ENCODE data around the gene SF3A1. TPM values are rescaled to one million over a fixed set of nuclear protein-coding genes. Genes with fewer than 3 reads are reported as not detected.
"Not testable (repeated sequence)": the region's sequence is repeated elsewhere in the genome, so short reads cannot be mapped to it uniquely, and the experiment has no call there.

Gene SF3A1, protein sequence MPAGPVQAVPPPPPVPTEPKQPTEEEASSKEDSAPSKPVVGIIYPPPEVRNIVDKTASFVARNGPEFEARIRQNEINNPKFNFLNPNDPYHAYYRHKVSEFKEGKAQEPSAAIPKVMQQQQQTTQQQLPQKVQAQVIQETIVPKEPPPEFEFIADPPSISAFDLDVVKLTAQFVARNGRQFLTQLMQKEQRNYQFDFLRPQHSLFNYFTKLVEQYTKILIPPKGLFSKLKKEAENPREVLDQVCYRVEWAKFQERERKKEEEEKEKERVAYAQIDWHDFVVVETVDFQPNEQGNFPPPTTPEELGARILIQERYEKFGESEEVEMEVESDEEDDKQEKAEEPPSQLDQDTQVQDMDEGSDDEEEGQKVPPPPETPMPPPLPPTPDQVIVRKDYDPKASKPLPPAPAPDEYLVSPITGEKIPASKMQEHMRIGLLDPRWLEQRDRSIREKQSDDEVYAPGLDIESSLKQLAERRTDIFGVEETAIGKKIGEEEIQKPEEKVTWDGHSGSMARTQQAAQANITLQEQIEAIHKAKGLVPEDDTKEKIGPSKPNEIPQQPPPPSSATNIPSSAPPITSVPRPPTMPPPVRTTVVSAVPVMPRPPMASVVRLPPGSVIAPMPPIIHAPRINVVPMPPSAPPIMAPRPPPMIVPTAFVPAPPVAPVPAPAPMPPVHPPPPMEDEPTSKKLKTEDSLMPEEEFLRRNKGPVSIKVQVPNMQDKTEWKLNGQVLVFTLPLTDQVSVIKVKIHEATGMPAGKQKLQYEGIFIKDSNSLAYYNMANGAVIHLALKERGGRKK
- total RNA-seq, result 193 TPM

DNA sequence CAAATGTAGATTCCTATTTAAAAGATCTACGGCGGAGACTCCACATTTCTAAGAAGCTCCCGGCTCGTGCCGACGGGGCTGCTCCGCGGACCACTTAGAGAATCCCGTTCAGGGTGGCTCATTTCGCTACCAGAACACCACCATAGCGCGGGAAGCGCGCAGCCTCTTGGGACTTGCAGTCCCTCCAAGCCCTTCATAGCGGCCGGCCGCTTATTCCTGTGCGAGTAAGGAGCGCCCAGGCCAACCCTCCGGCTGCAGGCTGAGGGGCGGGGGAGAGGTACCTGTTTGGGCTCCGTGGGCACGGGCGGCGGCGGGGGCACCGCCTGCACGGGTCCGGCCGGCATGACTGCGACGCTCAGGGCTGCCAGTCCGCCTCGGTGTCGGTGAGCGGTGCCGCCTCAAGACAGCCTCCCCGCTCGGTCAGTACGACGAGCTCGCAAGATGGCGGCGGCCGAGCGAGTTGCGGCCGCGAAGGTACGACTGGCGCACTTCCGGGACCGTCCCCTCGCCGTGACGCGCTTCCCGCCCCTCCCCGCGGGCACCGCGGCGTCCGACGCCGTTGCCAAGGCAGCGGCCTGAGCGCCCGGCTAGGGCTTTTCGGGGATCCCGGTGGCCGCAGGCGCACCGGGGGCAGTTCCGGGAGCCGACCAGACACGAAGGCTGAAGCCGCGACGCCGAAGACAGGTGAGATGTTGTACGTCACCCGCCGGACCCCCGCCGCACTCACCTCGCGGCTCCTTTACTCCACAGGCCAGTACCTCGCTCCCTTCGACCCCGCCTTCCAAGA is at the start of gene SF3A1, which contains the start of gene CCDC157:
Gene SF3A1 (minus strand): TSS at position 446 of the 787 bp plus-strand sequence. CDS start 102 bp downstream, at position 344.
Gene CCDC157 (plus strand): TSS at position 559 of the 787 bp plus-strand sequence. CDS start 8,994 bp downstream, outside the sequence.
- peak; percentile 89 for DNase-seq (ENCODE audit: low spot score)

DNA sequence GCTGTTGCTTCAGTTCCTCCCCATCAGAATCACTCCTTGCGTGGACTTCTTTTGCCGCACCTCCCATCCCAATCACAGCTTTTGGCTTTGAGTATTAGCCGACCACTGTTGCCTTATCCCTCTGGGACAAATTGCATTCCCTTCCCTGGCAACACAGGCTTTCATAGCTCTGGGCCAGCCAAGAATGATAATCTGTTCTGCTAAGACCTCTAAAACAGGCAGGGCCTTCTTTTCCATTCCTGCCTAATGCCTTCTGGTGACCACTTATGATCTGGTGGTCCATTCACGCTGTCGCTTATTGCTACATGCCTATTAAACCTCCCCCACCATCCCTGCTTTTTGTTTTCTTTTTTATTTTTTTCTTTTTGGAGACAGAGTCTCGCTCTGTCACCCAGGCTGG is 49.7 kb upstream of the SF3A1 start:
- DNase-seq (ENCODE audit: low spot score), result no peak

DNA sequence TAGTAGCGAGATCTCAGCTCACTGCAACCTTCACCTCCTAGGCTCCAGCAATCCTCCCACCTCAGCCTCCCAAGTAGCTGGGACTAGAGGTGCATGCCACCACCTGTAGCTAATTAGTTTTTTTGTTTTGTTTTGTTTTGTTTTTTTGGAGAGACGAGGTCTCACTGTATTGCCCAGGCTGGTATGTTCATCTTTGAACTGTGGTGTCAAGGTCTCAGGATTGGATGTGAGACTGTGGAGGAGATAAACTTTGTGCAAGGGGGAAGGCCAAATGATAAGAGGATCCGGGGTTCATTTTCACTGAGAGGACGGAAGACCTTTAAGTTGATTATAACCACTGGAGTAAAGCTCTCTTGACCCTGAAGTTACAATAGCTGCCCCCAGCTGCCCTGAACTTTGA is 49.0 kb upstream of the SF3A1 start:
- no peak for DNase-seq (ENCODE audit: low spot score)

DNA sequence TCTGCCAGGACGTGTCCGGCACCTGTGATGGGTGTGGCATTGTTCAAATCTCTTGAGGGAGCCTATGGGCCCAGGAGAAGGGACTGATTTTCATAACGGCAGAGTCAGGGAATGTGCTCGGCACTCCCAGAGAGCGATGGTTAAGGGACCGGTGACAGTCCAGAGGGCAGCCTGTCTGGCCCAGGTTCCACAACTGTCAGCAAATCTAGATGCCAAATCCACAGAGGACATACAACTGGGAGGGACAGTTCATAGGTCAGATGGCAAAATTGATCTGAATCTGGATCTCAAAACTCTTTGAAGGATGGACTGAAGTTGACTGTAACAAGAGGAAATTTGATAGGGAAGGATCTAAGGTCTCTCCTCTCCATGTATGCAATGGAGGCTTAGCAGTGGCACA is 47.6 kb upstream of the SF3A1 start:
- DNase-seq (ENCODE audit: low spot score), result no peak

DNA sequence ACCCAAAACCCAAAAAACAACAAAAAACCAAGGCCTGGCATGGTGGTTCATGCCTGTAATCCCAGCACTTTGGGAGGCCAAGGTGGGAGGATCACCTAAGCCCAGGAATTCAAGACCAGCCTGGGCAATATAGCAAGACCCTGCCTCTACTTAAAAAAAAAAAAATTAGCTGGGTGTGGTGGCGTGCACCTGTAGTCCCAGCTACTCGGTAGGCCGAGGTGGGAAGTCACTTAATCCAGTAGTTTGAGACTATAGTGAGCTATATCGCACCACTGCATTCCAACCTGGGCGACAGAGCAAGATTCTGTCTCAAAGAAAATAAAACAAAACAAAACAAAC is 46.0 kb upstream of the SF3A1 start:
- not testable (repeated sequence) for DNase-seq (ENCODE audit: low spot score)

DNA sequence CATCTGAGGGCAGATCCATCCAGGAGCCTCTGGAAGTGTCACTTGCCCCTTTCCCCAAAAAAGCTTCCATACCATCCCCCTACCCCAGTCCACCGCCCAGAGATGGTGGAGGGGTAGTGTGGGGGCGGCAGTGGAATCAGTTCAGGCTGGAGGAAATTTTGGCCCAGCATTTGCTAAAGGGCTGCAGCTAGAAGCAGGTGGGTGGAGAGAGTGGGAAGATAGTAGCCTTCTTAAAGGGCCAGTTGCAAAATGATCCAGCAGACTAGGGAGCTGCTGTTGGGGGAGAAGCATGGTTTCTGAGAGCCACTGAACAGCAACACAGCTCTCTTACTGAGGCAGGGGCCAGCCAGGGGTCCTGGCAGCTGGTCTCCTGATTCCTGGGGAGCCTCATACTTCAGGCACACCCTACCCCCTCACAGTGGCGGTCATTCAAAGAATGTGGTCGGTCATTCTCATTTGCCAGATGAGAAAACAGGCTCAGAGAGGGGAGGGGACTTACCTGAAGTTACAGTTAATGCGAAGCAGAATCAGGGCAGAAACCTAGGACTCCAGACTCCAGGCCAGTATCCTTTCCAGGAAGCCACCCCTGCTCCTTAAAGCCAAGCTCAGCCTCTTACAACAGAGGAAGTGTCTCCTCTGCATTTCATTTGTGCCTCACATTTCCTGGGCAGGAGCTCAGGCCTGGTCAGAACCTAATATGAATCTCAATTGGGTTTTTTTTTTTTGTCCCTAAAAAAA is 45.5 kb upstream of the SF3A1 start:
- no peak for DNase-seq (ENCODE audit: low spot score)

DNA sequence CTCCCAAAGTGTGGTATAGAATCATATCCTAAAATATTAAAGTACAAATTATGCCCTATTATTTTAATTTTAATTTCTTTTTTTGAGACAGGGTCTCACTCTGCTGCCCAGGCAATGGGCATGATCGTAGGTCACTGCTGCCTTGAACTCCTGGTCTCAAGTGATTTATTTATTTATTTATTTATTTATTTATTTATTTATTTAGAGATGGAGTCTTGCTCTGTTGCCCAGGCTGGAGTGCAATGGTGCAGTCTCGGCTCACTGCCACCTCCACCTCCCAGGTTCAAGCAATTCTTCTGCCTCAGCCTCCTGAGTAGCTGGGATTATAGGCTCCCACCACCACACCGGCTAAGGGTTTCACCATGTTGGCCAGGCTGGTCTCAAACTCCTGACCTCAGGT is 44.3 kb upstream of the SF3A1 start:
- not testable (repeated sequence) for DNase-seq (ENCODE audit: low spot score)

DNA sequence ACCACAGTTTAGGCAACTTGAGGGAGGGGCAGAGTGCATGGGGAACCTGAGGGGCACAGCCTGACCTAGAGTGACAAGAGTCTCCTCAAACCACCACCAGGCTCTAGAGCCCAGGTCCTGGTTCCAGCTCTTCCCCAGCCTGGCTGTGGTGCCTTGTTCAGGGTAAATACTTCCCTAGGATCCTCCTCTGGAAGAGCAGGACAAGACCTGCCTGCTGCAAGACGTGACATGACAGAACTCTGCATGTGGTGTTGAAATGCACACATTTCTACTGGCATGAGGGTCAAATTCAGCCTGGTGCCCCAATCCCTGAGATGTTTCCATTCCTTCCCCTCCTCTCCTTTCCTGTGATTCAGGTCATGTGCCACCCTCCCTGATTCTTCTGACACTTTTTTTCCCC is 43.5 kb upstream of the SF3A1 start:
- DNase-seq (ENCODE audit: low spot score), result no peak

DNA sequence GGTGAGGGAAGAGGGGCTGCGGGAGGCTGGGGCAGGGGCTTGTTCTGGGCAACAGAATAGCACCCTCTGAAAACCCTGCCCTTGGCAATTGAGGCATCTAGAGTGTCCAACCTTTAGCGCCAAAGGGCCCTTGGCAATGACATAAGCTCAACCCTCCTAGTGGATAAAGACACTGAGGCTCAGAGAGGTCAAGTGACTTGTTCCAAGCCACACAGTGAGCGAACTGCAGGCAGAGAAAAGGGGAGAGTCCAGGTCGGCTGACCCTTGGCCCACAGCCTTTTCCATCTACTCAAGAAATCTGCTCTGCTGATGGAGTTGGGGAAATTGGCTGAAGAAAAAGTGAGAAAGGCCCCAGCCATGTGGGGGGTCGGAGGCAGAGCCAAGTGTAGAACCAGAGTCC is 43.0 kb upstream of the SF3A1 start:
- DNase-seq (ENCODE audit: low spot score), result no peak

DNA sequence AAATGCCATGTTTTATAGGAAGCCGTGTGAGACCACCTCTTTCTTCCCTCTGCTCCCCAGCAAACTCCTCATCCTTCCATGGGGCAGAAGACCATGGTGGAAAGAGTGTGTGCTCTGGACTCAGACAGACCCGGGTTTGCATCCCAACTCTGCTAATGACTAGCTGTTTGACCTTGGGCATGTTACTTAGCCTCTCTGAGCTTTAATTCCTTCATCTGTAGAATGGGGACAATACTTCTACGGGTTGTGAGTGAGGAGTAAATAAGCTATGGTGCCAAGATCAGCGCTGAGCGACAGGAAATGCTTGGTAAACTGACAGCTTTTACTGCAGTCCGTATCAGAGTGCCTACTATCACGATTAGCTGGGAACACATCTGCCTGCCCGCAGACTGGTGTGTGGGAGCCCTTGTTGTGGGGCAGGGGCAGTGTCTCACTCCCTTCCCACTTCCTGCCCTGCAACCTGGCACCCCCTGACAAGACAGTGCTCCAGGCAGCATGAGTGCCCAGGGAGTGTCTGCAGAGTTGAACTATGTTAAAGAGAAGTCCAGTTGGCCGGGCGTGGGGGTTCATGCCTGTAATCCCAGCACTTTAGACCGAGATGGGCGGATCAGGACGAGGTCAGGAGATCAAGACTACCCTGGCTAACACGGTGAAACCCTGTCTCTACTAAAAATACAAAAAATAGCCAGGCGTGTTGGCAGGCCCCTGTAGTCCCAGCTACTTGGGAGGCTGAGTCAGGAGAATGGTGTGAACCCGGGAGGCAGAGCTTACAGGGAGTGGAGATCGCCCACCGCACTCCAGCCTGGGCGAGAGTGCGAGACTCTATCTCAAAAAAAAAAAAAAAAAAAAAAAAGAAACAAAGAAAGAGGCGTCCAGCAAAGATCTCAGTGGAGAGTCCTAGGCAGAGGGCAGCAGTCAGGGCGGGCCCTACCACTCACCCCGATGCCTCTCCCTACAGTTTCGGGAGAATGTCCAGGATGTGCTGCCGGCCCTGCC is 42.3 kb upstream of the SF3A1 start:
- DNase-seq (ENCODE audit: low spot score), result no peak

DNA sequence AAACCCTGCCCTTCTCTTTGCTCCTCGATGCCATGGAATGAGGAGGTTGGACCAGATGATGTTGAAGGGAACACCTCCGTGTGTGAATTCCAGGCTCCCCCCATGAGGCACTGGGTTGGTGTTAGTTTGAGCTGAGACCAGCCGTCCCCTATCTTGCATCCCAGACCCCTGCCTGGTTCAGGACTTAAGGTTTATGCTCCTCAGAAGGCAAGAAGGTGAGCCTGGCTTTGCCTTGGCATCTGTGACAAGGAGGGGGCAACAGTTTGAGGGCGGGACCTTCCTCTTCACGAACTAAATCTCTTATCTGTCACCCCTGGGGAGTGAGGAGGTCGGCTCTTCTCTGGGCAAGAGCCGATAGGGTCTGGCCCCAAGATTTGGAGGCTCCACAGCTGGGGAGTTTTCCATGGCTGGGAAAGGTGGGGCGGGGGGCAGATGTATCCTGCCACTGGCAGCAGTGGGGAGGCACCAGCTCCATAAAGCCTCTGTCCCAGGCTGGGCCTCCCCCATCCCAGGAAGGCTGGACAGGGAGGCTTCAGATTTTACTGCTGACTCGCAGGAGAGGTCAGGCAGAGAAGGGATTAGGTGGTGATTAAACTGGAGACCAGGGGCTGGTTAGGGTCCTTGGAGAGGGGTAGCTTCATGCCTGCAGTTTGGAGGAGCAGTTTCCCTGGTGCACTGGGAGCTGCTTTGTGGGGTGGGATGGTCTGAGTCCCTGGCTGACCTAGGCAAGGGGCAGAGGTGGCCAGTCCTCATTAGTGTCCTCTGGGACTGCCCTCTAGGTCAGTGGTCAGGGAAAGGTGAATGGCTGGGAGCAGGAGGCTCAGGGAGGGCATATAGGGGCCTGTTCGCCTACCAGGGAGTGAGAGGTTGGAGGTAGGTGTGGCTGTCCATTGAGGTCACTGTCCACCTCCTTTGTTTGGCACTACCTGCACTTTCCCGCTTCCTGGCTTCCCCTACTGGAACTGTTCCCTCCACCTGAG is 41.3 kb upstream of the SF3A1 start:
- no peak for DNase-seq (ENCODE audit: low spot score)

DNA sequence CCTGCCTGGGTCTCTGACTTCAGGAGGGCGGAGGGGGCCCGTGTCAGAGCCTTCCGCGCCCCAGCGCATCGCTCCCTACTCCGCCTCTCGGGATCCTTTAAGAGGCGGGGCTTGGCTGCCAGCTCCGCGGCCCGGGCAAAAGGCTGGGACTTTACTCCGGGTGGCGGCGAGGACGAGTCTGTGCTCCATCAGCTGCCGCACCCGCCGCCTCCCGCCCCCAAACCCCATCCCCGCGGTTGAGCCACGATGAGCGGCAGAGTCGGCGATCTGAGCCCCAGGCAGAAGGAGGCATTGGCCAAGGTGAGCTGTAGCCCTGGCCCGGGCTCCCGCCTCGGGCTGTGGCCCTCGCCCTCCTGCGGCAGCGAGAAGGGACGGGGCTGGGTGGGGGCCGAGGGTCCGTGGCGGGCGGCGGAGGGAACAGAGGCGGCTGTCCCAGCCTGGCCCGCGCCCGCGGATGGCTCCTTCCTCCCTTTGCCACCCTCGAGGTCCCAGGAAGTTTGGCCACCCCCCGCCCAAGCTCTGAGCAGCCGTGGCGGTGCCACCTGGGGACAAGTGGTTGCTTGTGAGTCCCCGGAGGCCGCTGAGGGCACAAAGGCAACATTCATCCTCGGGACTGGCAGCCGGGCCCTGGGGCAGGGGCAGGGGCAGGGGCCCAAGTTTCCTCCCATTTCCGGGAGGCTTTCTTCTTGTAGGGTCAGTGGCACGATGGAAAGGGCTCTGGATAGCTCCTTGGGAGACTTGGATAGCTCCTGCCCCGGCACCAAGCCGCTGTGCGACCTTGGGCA is 40.4 kb upstream of the SF3A1 start, which contains the start of gene SEC14L2:
Gene SEC14L2 (plus strand): TSS at position 148 of the 785 bp plus-strand sequence. CDS start 99 bp downstream, at position 247.
- DNase-seq (ENCODE audit: low spot score), result peak; percentile 64

DNA sequence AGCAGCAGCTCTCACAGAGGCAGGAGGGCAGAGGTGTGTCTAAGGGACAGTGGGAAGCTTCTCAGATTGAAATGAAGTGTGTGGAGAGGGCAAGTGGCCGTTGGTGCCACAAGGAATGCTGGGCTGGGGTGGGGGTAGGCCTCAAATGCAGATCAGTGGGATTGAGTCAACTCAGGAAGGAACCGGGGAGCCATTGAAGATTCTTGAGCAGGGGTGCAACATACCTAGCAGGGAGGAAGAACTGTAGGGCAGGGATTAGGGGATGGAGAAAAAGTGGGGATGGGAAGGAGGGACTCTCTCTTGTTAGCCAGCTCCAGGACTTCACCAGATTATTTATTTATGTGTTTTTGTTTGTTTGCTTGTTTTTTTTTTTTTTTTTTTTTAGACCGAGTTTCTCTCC is 37.2 kb upstream of the SF3A1 start:
- no peak for DNase-seq (ENCODE audit: low spot score)

DNA sequence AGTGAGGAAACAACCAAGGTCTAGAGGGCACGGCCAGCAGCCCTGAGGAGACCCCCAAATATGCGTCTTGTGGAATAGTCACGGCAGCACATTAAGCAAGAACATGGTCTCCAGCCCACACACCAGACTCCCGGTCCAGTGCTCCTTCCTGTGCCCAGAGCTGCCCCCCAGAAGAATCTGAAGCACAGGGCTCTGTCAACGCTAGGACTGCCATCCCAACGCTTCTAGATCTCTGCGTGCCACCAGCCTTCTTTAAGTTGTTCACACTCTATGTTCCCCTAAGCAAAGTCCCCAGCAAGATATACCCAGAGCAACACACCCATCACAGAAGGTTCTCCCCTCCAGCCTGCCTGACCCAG is 36.6 kb upstream of the SF3A1 start:
- no peak for DNase-seq (ENCODE audit: low spot score)

DNA sequence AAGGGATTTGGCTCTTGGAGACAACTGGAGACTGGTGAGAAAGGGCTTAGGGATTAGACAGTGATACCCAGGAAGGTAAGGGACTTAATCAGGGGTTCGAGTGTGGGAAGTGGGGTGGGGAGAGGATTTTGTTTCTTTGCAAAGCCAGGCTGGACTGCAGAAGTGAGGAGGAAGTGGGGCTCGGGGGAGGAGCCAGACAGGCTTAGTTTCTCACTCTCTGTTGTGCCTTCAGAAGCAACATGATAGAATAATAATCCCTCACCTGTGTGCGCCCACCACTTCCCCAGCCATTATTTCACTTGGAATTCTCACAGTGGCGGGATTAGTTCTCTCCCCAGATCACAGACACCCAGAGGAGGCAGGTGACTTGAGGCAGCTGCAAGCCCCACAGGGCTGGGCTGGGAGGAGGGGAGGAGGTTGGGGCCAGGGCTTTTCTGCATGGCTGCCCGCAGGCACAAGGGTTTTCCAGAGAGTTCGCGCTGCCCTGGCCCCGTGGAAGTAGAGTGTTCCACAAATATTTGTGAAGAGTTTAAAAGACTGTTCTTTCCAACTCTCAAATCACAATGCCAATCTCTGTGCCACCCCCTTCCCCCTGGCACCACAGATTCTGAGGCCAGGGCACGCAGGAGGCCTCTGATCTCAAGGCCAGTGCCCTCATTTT is 36.1 kb upstream of the SF3A1 start:
- DNase-seq (ENCODE audit: low spot score), result no peak

DNA sequence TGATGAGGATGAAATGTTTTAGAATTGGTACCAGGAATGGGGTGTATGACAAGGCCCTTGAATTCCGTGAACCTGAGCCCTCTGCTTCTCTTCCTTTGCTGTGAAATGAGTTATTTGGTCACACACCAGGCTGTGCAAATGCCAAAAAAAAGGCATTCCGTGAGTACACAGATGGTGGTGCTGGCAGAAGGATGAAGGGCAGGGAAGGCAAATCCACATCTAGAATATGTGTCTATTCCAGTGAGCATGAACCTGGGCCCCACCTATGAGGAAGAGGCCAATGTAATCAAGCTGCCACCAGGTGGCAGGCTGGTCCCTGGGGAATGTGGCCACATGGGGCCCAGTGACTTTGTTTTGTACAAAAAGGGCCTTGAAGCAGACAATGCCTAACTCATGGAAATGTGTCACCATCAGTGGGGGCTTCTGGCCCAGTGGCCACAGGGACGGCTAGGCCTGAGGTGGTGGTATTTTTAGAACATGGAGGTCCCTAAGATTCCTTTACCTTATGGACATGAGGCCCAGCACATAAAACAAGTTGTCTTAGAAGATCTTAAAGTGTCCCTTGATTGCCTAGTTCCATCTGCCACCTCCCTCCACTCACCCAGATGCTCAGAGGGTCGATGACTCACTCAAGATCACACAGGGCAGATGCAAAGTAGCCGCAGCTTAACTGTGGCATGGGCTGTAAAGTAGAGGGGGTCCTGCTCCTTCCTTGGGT is 34.4 kb upstream of the SF3A1 start:
- peak; percentile 66 for DNase-seq (ENCODE audit: low spot score)

All from ureter (tissue), 1 donor.